Measurements from ENCODE around the gene ARID1A.
"Not testable (repeated sequence)": the region's sequence is repeated elsewhere in the genome, so short reads cannot be mapped to it uniquely, and the experiment has no call there.

ARID1A gene

DNA sequence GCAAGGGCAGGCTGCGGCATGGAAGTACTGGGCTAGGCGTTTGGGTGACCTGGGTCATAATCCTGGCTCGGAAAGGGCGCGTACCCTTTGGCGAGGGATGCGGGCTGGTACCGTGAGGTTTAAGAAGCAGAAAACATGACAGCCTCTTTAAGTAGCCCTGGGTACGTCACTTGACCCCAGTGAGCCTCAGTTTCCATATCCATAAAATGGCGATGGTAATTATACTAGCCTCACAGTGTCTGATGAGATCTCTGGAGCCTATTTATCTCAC, 92.6 kb downstream of the ARID1A start:
- no peak for DNase-seq (ENCODE audit: low spot score)

DNA sequence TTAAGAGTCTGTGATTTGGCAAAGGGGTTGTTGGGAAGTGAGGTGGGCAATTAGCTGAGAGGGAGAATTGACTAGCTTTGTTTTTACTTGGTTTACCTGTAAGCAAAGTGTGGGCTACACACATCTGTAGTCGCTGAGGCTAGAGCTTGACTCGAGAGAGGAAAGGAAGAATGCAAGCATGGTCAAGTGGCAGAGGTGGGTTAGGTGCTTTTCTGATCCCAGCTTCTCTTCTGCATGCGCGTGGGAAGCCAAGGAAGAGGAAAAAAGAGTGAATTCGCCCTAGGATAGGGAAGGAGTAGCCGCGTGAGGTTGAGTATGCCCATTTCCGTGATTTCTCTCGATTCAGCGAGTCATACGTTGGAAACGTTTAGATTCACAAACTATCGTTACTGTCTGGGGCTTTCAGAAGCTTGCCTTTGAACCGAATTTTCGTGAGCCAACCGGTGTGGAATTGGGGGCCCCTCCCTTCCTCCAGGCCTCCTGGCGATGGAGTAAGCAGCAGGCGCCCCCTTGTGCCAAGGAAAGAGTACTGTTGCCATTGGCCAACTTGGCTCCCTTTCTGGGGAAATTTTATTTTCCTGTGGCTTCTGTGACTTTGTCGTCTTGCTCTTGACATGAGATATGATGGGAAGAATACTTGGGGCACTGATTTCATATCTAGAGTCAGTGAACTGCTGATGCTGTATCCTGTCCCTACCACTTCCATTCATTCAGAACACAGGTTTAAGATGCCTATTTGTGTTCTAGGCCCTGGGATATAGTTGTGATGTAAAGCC, 93.2 kb downstream of the ARID1A start:
- DNase-seq (ENCODE audit: low spot score), result peak; percentile 92

DNA sequence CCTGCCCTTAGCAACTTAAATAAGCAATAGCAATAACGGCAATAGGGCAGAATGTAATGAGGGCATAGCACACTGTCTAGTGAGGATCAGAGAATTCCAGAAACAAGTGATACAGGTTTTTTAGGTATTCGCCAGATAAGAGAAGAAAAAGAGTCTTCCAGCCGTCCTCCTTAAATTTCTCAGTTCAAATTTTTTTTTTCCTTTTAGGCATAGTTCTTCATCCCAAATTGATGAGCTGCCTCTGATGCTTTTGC, 93.7 kb downstream of the ARID1A start:
- DNase-seq (ENCODE audit: low spot score), result no peak

DNA sequence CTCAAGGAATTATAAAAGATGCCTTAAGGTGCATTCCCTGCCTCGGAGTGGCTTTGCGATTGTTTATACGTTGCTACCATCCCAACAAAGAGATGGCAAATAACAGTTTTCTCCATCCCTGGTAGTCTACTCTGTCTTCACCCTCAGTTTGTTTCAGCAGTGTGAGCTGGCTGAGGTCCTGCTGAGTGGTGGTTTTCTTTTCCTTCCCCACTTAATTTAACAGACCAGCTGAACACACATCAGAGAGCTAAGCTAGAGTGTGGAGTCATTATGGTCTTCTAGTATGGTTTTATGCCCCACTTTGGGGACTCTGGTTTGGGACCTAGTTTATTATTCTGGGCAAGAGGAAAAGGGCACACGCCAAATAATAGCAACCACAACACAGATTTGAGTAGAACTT, 94.1 kb downstream of the ARID1A start:
- DNase-seq (ENCODE audit: low spot score), result no peak

DNA sequence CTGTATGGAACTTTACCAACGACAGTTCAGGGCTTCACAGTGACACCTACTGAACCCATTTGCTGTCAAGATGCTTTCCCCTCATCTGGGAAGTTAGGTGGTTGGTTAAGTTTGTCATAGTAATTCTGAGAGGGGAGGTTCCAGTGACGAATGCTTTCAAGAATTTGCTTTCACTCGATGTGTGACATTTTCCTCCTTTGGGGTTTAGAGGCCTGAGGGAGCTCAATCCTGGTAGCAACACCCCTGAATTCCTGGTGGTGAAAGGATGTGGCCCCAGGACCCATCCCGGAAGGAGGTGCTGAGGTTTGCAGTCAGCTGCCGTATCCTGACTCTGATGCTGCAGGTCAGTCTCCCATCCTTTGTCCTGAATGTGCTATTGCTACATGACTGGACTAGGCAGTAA, 94.7 kb downstream of the ARID1A start:
- no peak for DNase-seq (ENCODE audit: low spot score)

DNA sequence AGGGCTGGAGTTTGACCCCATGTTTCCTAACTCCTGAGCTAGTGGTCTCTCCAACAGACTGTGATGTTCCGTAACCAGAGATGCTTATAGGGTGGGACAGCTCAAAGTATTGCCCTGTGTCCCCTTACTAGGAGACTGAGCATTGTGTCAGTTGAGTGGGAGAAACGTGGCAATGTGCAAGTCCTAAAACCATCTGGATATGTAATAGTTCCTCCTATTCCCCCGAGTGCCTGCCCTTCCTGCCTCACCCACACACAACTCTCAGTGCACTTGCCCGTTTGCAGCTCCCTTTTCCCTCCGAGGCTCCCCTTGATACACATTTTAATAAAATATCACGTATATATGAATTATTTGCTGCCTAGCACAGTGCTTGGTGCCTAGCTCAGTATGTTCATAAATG, 95.3 kb downstream of the ARID1A start:
- no peak for DNase-seq (ENCODE audit: low spot score)

DNA sequence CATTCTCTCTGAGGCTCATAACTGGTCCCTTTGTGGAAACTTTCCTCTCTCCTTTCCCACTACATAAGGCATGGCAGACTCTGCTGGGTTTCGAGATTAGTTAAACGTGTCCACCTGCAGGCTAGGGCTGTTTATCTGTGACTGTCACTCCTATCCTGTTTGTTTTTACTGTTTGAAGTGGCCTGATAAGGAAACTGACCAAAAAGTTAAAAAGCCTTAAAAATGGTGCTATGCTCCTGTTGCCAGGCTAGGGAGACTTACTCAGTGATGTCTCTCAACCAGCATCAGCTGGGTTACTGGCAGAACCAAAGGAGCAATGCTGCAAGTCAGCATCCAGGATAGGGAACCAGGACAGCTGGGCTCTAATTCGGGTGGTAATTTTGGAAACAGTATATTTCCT, 95.8 kb downstream of the ARID1A start:
- no peak for DNase-seq (ENCODE audit: low spot score)

DNA sequence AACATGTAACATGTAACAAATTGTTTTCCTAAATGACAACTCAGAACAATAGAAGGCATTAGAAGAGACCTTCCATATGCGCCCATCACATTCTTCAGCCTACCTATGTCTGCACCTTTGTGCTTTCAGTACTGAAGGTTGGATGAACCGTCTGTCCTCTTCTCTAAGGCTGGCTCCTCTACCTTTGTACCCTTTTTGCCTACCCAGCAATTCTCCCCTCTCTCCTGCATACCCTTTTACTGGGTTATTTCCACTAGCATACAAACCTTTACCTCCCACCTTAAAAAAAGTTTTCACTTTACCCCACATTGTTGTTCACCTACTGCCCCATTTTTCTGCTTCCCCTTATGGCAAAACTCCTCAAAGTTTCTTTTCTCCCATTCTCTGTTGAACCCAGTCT, 97.1 kb downstream of the ARID1A start:
- no peak for DNase-seq (ENCODE audit: low spot score)

DNA sequence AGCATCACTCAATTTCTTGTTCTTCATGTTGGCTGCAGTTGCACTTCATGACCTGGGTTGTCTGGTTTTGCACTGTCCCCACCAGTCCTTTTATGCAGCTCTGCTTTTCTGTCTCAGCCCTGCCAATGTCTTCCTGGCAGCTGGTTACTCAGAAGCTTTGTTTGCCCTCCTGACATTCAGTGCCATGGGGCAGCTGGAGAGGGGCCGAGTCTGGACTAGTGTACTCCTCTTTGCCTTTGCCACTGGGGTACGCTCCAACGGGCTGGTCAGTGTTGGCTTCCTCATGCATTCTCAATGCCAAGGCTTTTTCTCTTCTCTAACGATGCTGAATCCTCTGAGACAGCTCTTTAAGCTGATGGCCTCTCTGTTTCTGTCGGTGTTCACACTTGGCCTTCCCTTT, 98.6 kb downstream of the ARID1A start:
- no peak for DNase-seq (ENCODE audit: low spot score)

DNA sequence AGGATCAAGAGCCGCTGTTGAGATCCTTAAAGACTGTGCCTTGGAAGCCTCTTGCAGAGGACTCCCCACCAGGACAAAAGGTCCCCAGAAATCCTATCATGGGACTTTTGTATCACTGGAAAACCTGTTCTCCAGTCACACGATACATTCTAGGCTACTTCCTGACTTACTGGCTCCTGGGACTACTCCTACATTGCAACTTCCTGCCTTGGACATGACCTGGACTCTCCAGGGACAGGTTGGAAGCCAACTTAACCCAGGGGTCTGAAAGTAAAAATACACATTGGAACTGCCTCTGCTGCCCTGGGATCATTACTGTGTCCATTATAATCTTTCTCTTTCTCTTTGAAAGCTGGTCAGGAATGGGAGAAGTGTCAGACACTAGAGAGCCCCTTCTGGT, 101.8 kb downstream of the ARID1A start:
- DNase-seq (ENCODE audit: low spot score), result no peak

DNA sequence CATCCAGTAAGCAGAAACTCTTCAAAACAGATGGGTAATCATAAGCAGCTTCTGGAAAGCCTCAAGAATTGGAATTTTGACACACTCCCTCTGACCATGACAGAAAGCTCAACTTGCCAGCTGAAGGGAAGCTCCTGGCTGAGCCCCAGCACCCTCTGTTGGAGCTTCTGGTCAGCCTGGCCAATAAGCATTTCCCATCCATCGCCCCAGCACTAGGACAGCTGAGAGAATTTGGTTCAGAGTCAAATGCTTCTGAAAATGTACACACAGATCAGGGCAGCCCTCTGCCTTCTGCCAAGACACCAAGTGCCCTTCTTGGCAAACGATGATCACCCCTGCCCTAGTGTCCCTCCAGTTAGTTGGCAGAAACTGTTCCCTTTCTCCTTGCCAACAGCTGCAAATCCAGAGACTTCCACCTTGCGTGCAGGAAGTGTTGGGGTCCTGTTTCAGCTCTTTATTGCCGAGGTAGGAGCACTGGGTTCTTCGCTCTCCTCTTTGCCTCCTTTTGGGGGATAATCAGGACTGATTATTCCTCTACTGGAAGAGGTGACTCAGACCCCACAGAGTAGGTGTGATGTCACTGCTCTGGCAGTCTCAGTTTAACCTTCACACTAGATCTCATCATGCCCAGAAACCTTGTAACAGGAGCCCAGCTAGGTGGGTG, 103.8 kb downstream of the ARID1A start:
- peak; percentile 83 for DNase-seq (ENCODE audit: low spot score)

DNA sequence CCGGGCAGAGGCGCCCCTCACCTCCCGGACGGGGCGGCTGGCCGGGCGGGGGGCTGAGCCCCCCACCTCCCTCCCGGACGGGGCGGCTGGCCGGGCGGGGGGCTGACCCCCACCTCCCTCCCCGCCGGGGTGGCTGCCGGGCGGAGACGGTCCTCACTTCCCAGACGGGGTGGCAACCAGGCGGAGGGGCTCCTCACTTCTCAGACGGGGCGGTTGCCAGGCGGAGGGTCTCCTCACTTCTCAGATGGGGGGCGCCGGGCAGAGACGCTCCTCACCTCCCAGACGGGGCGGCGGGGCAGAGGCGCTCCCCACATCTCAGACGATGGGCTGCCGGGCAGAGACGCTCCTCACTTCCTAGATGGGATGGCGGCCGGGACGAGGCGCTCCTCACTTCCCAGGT, 108.1 kb downstream of the ARID1A start:
- not testable (repeated sequence) for DNase-seq (ENCODE audit: low spot score)

DNA sequence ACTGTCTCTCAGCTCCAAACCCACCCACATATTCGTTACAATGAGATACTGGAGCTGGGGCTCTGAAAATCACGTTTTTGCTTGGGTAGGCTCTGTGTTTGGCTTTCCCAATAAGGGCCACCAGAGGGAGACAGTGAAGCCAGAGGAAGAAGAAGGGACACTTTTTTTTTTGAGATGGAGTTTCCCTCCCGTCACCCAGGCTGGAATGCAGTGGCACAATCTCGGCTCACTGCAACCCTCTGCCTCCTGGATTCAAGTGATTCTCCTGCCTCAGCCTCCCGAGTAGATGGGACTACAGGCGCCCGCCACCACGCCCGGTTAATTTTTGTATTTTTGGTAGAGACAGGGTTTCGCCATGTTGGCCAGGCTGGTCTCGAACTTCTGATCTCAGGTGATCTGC, 114.3 kb downstream of the ARID1A start:
- DNase-seq (ENCODE audit: low spot score), result peak; percentile 68

DNA sequence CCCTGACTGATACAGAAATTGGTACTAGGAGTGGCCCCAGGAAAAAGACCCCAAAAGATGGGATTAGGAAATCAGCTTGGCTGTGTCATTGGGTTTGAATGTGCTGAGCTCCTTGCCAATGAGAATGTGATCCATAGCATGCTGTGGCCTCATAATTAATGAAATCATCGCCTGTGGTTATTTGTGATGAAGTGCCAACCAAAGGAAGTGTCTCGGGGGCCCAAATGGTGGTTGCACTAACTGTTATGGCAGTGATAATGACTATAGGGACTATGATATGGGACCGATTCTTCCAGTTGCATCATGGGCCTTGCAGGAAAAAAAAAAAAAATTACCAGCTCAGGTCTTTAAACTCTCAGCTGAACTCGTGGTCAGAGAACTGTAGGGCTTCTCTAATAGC, 115.2 kb downstream of the ARID1A start:
- DNase-seq (ENCODE audit: low spot score), result no peak

DNA sequence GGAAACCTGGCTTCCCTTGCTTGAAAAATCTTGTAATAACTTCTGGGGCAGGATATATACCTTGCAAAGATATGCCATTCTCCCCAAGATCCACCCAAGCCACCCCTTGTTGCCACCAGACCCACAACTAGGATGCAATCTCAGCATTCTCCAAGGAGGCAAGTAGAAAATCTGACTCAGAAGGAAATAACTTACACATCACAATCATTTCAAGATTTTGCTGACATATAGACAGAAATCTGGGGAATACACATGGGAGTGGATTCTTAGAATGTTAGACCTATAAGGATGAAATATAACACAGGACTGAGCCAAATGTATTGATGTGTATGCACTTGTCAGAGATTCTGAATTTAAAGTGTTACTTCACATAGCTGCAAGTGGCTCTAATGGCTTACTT, 115.9 kb downstream of the ARID1A start:
- no peak for DNase-seq (ENCODE audit: low spot score)

DNA sequence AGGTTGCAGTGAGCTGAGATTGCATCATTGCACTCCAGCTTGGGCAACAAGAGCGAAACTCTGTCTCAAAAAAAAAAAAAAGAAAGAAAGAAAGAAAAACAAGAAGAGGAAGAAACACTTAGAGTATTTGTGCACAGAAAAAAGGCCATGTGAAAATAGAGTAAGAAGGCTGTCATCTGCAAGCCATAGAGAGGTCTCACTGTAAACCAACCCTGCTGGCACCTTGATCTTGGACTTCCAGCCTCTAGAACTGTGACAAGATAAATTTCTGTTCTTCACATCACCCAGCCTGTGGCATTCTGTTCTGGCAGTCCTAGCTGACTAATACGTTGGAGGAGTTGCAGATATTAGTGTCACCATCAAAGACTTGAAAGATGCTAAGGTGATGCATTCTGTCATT, 118.6 kb downstream of the ARID1A start:
- no peak for DNase-seq (ENCODE audit: low spot score)

DNA sequence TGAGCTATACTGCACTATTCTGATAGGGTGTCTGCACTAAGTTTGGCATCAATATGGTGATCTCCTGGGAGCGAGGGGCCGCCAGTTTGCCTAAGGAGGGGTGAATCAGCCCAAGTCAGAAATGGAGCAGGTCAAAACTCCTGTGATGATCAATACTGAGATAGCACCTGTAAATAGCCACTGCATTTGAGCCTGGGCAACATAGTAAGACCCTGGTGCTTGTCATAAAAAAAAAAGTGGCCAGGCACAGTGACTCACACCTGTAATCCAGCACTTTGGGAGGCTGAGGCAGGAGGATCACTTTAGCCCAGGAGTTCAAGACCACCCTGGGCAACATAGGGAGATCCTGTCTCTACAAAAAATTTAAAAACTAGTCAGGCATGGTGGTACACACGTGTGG, 119.1 kb downstream of the ARID1A start:
- DNase-seq (ENCODE audit: low spot score), result no peak

DNA sequence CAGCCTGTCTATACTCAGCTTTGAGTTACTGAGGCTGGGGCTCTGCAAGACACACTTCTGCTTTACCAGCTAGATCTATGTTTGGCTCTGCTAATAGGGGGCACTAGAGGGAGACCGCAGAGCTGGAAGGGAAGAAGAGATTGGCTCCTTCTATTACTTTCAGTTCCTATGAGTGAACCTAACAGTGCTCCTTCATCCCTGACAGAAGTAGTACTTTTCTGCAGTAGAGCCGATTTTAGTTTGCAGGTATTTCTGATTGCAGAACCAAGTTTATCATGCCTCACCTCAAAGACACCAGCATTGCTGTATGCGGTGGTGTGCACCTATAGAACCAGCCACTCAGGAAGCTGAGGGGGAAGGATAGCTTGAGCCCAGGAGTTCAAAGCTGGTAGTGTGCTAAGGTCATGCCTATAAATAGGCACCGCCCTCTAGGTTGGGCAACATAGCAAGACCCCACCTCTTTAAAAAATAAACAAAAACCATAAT, 125.0 kb downstream of the ARID1A start:
- peak; percentile 56 for DNase-seq (ENCODE audit: low spot score)

DNA sequence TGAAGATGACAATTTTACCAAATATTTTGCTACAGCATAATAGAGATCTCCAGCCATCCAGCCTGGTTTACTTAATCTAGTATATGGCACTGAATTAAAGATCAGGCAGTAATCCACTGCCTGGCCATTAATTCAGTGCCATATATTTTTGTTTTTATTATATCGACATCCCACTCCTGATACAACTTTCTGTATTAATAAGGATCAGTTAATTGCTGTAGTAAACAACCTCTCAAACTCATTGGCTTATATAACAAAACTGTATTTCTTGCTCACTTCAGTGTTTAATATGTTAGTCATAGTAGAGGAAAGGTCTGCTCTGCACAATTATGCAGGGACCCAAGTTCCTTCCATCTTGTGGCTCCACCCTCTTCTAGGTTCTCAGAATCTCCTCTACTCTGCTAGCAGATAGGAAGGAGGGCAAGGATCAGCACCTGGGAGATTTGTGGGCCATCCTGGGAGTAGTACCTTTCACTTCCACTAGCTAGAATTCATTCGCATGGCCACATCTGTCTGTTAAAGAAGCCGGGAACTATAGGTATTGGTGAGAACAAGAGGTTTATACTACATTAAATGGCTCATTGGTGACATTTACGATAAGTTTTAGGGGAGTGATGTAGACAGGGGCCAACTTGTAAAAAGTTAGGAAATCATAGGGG, 127.1 kb downstream of the ARID1A start:
- DNase-seq (ENCODE audit: low spot score), result no peak

DNA sequence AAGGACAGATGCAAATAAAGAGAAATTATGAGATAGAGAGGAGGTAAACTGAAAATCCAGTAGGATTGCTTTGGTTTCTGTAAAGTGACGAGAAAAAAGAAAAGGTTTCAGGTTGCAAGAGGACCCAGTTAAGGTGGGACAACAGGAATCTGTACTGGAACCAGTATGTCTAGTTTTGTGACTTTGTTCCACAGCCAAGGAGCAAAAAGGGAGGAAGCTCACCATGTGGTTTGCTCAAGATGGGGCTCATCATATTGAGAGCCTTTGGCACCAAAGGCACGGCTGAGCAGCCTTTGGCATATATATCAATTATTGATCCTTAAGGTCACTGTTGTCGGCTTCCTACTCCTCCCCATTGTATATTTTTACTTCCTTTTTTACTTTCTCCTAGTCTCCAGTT, 128.9 kb downstream of the ARID1A start:
- no peak for DNase-seq (ENCODE audit: low spot score)

DNA sequence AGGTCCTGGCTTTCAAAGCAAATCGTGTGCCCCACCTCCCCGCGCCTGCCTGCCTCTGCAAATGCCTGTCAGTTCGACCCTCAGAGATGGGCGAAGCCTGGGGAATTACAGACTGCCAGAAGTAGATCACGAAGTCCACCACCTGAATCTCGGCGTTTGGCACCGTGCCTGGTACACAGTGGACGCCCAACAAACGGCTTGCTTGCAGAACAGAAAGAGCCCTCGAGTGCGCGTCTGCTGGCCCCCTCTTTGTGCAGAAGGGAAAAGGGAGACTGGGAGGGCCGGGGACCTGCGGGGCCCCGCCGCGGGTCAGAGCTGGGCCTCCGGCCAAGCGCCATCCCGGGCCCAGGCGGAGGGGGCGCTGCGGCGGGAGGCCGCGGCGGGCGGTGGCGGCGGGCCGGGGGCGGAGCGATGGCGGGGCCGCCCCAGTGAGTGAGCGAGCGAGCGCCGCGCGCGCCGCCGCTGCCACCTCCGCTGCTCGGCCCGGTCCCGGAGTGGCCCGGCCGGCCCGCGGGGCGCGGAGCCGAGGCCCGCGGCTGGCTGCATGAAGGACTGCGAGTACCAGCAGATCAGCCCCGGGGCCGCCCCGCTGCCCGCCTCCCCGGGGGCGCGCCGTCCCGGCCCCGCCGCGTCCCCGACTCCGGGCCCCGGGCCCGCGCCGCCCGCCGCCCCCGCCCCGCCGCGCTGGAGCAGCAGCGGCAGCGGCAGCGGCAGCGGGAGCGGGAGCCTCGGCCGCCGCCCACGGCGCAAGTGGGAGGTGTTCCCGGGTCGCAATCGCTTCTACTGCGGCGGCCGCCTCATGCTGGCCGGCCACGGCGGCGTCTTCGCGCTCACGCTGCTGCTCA, 130.7 kb downstream of the ARID1A start, which contains the start of gene ZDHHC18:
TSS of gene ZDHHC18 (plus strand) at position 428 of the 845 bp plus-strand sequence. CDS start at position 545, 117 bp downstream.
- peak; percentile 40 for DNase-seq (ENCODE audit: low spot score)

DNA sequence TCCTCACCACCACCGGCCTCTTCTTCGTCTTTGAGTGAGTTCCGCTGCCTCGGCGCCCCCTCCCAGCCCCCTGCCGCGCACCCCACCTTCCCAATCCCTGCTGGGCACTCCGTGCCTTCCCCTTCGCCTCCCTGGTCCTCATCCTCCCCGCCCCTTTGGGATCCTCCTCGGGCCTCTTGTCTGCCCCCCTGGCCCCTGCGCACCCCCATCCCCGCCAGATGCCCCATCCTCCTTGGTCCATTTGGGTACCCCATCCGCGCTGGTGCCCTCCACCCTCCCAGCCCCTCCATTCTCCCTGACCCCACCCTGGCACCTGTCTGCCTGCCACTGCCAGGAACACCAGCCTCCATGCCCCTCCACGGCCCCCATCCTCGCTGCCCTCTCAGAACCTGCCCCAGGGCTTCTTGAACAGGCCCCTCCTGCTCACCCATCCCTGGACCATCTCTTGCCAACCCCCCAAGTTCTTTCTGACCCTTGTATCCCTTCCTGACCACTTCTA, 131.3 kb downstream of the ARID1A start:
- DNase-seq (ENCODE audit: low spot score), result no peak

Data from pons (tissue), 1 donor.